C4-2B (cell line): Measurements from ENCODE around the gene TLE3.

Experiments used
- ZFX ChIP-seq: fragments of 450-650 bp; IDR thresholded peaks from 2 replicates; pipeline ENCODE4 v1.6.1; 2017
- TF ChIP-seq, protein P1 (sequence below): fragments of 450-650 bp; conservative IDR thresholded peaks from 2 replicates; pipeline ENCODE4 v1.5.1; 2017; ENCODE audit warnings: mild to moderate bottlenecking

DNA sequence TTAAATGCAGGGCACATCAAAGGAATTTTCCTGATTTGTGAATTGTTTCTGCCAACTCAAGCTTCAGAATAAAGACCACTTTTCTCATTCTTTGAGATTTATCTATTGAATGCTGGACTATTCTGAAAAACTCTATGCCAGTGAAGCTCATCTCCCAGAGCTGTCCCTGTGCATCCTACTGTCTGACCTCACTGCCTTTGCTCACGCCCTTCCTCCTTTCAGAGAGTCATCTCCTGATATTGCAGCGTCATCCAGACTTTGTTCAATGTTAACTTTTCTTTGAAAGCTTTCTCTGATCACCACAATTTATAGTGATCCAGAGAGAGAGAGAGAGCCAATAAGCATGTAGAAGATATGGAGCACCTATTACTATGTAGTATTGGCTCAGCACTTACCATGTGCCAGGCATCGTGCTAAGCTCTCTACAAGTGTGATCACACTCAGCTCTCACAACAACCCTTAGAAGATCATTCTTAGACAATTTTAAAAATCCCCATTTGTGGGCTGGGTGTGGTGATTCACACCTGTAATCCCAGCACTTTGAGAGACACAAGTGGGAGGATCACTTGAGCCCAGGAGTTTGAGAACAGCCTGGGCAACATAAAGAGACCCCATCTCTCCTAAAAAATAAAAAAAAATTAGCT, 30.2 kb upstream of the TLE3 start:
- TF ChIP-seq, protein P1, sequence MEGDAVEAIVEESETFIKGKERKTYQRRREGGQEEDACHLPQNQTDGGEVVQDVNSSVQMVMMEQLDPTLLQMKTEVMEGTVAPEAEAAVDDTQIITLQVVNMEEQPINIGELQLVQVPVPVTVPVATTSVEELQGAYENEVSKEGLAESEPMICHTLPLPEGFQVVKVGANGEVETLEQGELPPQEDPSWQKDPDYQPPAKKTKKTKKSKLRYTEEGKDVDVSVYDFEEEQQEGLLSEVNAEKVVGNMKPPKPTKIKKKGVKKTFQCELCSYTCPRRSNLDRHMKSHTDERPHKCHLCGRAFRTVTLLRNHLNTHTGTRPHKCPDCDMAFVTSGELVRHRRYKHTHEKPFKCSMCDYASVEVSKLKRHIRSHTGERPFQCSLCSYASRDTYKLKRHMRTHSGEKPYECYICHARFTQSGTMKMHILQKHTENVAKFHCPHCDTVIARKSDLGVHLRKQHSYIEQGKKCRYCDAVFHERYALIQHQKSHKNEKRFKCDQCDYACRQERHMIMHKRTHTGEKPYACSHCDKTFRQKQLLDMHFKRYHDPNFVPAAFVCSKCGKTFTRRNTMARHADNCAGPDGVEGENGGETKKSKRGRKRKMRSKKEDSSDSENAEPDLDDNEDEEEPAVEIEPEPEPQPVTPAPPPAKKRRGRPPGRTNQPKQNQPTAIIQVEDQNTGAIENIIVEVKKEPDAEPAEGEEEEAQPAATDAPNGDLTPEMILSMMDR, result no peak
- TF ChIP-seq ZFX, result no peak
